CD4-positive, alpha-beta T cell treated with Interferon alpha-2 for 1 hour (primary cell): ENCODE measurements around the gene PARVB.
"Not testable (repeated sequence)": the region's sequence is repeated elsewhere in the genome, so short reads cannot be mapped to it uniquely, and the experiment has no call there.

Experiments used
- DNase-seq, 2 donors: peaks; one replicate each; pipeline ENCODE4 v3.0.0-alpha.2; 2020 to 2022

Gene PARVB

DNA sequence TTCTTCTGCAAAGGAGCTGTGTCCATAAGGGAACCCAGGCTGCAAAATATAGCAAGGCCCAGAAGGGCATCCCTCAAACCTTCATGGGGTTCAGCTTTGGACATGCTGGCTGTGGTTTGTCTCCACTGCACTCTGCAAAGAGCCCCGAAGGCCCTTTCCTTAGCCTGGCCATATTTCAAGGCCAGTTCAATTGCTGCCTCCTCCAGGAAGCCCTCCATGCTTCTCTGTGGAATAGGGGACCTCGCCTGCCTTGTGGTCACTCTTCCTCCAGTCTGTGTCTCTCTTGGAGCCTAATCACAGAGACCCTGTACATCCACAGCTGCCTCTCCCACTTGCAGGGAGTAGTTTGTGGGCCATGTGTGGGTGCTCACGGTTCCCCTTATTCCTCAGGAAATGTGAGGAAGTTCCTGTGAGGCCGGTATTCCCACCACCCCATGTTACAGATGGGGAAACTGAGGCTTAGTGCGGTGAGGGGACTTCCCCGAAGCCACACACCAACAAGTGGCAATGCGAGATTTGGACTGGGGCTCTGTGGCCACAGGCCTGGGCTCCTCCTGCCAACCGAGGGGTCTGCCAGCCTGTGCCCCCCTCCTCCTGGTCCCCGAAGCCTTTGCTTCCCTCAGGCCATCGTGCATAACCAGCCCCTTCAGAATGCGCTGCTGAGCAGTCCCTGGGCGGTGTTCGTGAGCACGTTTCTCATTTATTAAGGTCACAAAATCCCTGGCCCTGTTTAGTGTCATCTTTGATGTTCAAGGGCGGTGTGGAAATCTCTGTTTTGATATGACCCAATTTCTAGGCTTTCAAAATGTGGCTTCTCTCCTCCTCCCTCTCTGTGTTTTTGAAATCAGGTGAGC lies 65.8 kb downstream of the PARVB start:
- no peak for DNase-seq

DNA sequence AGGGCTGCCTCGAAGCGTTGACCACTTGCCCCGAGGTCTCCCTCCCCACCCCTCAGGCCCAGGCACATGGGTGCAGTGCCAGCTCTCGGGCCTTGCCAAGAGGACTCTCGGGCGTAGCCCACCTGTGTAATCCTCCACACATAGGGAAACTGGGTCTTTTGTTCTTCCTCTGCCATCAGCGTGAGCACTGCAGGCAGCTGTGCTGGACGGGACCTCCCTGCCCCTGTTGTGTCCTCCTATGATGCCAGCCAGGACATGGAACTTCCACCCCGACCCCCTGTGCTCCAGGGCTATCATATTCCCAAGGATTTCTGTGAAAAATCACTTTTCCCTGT lies 66.4 kb downstream of the PARVB start:
- DNase-seq = no peak

DNA sequence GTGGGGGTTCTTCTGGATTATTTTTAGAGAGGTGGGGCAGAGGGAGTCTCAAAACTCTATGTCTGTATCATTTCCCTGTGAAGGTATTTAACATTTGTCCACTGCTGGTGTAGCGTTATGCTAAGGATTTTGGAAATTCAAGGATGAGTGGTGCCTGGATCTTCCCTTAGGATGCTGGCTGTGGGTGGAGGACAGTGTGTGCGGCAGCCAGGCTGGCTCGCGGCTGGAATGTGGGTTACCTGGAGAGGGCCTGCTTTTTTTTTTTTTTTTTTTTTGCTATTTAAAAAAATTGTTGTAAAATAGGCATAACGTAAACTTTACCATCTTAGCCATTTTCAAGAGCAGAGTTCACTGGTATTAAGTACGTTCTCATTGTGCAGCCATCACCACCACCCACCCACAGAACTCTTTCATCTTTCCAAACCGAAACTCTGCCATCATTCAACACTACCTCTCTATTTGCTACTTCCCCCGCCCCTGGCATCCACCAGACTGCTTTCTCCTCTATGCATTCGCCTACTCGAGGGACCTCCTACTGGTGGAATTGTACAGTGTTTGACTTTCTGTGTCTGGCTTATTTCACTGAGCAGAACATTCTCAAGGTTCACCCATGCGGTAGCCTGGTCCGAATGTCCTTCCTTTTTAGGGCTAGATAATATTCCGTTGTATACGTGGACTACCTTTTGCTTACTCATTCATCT lies 67.1 kb downstream of the PARVB start:
- peak in 1 of 2 donors; percentile 39 for DNase-seq

DNA sequence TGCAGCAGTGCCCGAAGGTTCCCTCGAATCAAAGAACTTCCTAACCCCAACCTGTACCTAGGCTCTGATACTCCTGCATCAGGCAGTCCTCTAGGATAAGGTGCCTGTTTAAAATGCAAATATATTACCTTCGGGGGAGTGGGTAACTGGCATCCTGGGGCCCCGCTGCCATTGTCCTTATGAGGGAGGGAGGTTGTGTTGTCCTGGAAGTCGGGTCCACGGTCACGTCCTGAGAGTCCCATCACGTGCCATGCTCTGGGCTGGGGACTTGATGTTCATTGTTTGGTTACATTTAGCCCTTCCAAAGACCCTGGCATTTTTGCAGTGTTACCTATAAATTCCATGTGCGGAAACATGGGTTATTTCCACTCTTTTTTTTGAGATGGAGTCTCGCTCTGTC lies 67.6 kb downstream of the PARVB start:
- no peak for DNase-seq

DNA sequence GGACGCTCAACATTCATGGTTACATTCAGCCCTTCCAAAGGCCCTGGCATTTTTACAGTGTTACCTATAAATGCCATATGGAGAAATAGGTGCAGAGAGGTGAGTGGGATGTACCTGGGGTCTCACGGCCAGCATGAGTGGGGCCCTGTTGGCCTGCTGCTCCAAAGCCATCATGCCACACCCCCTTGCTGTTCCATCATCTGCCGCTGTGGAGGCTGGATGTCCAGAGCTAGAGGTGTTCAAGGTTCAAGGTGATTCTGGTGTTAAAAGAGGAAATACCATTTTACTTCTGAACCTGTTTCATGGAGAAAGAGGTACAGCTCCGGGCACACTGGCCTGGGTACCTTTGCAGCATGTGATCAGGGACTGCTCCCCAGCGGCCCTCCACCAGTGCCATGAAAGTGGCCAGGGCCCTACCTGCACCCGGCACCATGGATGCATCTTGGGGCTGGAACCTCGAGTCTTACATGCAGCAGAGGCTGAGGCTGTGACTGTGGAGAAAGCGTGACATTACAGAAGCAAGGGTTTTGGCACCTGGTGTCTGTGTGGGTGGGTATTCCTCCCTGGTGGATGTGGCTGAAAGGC lies 68.6 kb downstream of the PARVB start:
- DNase-seq = no peak

DNA sequence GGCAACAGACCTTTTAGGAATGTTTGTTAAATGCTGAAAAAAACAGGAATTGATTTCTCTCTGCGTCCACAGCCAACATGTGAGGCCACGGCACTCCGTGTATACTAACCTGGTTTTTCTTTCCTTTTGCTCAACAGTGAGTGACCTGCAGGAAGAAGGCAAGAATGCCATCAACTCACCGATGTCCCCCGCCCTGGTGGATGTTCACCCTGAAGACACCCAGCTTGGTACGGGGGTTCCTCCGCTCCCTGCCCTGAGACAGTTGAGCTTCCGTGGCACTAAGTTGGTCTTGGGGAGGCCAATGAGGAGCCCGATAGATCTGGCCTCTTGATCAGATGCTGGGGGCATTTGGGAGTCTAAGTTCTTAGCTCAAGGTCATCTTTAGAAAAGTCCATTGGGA lies 69.7 kb downstream of the PARVB start:
- no peak for DNase-seq

DNA sequence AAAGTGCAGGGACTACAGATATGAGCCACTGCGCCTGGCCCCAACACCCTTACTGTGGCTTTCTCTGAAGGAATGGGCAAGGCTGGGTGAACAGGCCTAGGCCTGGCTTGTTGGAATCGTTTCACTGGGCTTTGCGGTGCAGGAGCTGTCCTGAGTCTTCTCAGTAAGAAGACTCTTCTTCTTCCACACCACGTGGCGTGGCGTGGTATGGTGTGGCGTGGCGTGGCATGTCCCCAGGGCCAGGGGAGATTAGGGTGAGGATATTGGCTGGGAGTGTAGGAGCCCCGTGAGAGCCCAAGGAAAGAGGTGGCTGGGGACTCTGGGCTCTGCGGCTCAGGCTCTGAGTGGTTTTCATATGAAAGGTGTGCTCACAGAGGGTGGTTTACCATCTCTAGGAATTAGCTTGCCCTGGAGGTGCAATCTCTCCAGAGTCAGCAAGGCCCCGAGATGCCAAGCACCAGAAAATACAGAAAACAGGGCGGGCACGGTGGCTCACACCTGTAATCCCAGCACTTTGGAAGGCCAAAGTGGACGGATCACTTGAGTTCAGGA lies 70.7 kb downstream of the PARVB start:
- DNase-seq = no peak

DNA sequence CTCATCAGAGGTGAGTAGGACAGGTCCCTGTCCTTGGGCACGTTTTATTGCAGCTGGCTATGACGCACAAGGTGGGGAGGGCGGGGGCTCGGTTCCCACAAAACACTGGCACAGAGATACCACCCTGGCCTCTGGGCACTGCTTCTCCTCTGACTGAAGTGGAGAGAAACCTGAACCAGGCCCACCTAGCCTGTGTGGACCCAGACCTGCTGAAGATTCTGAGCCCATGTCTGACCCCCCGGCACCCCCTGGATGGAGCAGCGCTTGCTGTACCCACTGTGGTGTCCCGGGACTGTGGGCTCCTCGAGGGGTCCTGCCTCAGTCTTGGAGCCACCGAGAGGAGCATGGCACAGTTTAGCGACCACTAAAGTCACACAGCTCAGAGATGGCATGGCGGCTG lies 72.6 kb downstream of the PARVB start:
- no peak for DNase-seq

DNA sequence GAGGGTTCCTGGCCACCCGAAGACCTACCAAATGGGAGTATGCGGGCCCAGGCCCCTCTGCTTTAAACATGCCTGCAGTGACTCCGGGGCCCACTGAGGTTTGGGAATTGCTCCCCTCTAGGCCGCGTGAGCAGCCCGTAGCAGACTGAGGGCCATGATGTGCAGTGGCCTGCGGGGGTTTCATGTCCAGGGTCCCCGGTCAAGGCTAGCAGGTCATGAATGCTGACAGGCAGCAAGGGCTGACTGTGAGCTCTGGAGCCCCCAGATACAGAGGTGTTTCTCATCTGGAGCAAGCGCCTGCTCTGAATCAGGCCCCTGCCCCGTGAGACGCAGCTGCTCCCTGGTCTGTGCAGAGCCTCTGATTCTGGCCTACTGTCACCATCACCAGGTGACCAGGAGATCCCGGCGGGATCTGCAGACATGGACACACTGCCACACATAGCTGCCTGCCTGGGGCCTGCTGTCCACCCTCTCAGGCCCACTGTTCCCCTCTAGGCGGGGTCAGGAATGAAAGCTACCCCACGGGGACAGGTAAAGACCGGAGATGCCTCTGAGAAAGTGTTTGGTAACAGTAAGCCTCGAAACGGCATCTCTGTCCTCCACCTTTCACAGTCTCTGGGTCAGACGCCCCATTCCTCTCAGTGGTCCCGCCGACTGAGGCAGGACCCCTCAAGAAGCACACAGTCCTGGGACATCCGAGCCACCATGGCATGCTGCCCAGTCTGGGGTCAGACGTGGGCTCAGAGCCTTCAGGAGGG lies 73.3 kb downstream of the PARVB start:
- no peak for DNase-seq

DNA sequence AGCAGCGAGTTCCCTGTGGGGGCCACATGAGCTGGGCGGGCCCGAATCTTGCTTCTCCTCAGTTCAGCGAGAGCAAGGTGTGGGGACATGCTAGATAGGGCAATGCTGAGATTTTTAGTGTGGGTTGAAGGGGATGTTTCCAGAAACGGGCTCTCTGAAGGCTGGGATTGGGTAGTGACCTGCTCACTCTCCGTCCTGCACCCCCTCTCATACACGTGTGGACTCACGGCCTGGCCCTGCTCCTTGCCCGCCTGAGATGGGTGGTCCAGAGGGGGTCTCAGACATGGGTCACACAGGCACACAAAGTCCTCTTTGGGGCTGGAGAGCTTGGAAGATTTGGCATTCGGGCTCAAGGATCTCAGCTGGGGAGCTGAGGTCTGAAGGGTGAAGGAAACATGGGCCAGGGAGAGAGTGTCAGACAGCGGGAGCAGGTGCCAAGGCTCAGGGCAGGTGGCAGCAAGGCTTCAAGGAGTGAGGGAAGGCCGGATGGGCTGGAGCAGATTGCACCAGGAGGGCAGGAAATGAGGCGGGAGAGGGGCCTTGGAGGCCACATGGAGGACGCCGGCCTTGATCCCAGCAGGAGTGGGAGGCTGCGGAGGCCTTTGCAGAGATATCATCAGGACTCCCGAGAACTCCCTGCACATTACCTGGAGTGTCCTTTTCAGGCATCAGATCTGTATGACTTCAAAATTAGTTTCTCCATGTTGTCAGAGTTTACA lies 74.1 kb downstream of the PARVB start:
- DNase-seq = no peak

DNA sequence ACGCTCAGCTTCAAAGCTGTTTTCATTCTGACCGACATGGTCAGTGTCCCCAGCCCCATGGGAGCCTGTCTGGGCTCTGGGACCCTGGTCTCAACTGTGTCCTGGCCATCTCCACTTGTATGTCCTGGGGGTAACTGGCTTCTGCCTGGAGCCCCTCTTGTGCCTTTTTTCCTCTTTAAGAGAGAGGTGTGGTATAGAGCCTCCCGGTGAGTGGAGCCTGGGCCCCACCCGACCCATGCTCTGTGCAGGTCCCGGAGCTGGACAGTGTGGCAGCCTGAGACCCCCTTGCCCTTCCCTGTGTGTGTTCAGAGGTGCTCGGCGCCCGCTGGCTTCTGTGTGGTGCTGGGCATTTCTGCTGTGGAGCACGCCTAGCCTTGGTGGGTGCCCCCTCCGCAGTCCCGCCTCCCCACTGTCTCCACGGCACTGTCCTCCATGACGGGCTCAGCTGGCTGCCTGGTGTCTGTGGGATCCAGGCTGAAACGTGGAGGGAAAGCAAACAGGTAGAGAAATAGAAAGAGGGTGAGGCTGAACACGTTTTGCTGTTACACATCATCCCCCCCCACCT lies 74.9 kb downstream of the PARVB start:
- DNase-seq = no peak

DNA sequence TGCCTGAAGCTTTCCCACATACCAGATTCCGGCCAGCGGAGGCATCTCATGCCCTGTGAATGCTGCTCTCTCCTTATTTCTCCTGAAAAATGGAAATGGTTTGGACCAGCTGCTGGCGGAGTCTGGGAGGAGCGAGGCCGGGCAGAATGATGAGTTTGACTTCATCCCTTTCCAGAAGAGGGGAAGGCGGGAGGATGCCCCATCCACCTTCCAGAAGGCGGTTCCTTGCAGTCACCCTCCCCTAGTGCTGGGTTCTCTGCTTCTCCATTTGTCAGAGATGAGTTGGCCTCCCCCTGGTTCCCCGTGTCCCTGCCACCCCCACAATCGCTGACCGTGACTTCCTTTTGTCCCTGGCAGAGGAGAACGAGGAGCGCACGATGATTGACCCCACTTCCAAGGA lies 75.6 kb downstream of the PARVB start:
- DNase-seq = no peak

DNA sequence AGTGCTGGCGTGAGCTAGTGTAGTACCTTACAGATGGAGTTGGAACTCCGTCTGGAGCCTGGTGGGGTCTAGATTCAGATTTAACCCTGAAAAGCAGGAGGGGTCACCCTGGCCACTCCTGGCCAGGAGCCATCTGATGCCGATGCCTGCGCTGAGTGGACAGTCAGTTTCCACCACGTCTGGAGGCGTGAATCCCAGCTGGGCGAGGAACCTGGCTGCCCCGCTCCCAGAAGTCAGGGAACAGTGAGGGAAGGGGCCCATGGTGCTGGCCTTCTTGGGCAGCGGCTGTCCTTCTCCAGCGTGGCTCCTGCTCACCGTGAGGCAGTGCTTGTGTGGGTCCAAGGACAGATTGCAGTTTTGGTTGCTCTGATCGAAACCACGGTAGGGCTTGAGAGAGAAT lies 76.3 kb downstream of the PARVB start:
- no peak for DNase-seq

DNA sequence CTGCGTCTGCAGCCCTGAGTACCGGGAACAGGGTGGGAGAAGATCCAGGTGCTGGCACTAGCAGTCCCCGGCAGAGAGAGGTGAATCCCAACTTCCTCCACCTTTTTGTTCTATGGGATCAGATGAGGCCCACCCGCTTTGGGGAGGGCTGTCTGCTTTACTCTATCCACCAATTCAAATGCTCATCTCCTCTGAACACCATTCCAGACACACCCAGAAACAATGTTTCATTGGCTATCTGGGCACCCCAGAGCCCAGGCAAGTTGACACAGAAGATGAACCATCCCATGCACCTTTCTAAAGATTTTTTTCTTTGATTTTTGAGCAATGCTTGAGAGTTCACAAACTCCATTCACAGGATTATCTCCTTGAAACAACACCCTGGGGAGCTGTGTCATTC lies 78.0 kb downstream of the PARVB start:
- no peak for DNase-seq

DNA sequence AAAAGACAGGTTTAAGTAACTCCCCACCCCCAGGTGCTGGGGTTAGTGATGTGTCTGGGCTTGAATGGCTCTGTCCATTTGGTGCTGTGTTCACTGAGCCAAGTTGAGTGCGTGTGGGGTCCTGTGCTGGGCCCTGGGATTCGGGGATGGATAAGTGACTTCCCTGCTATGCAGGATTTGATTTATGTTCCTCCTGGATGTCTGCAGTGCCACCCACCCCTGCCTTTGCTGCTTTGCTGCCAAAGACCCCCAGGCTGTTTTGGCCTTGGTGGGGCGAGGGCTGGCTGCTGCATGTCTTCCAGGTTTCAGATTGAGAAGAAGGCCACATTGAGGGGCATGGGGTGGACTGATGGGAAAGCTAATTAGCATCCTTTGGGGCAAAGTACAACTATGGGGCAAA lies 78.8 kb downstream of the PARVB start:
- no peak for DNase-seq

DNA sequence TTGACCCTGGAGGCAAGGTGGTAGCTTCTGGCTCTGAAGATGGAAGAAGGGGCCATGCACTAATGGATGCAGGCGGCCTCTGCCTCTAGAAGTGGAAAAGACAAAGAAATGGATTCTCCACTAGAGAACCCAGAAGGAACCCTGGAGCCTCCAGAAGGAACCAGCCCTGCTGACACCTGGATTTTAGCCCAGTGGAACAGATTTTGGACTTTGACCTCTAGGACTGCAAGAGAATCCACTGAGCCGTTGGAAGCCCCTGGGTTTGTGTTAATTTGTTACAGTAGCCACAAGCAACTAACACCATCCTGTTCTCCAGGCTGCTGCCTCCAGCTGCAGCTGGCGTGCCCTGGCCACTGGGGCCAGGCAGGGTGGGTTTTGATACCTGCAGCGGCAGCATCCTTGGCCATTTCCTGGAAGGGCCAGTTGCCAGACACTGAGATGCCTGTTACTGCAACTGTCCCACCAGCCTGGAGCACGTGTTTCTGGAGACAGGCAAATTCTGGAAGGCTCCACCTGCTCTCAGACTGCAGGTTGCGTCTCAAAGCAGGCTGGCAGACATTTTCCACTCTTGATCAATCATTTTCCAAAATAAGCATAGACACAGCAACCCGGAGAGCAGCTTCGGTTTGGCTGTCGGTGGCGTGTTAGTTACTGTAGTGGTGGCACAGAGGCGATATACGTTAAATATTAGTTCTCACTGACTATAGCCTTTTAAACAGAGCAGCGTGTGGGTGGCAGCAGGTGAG lies 79.8 kb downstream of the PARVB start:
- no peak for DNase-seq

DNA sequence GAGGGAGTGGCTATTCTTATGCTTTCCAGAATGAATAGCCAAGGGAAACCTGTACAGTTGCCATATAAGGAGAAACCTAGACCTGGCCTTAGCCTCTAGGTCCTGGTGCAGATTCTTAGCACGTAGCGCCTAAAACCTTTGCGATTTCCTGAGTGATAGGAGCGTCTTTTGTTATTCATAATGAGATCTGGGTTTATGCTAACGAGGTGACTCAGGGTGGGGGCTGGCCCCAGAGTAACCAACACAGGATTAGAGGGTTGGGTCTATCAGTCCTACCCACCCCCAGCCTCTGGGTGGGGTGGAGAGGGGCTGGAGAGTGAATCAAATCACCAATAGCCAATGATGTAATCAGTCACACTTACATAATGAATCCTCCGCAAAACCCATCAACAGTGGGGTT lies 83.2 kb downstream of the PARVB start:
- DNase-seq = no peak

DNA sequence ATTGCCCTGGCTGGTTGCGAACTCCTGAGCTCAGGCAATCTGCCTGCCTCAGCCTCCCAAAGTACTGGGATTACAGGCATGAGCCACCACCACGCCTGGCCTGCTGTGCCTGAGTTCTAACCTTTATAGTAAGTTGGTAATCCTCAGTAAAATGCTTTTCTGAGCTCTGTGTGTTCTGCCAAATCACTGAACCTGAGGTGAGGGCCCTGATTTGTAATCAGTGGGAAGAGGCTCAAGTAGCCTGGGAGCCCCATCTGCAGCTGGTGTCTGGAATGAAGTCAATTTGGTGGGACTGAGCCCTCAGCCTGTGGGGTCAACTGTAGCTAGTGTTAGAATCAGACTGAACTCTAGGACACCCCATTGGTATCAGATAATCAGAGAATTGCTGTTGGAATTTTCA lies 84.0 kb downstream of the PARVB start:
- DNase-seq = no peak

DNA sequence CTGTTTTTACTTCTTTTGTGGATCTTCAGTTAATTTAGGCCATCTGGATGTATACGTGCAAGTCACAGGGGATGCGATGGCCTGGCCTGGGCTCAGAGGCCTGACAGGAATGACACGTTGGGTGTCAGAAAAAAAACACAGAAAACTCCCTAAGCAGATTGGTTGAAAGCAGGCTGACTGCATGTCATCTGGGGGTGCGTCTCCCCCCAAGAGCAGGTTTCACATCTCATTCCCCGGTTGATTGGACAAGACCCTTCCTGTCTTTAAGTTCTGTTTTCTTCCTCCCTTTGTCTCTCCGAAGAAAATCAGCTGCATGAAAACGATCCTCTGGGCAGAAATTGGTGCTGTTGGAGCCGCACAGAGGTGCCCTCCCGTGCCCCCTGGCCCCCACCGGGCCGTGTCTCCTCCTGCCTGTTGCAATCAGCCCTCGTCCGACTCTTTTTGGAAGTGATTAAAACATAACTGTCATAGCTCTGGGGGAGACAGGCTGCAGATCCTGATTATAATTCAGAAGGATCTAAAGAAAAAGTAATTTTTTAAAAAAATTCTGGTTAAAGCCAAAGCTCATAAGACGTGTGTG lies 84.8 kb downstream of the PARVB start:
- no peak for DNase-seq

DNA sequence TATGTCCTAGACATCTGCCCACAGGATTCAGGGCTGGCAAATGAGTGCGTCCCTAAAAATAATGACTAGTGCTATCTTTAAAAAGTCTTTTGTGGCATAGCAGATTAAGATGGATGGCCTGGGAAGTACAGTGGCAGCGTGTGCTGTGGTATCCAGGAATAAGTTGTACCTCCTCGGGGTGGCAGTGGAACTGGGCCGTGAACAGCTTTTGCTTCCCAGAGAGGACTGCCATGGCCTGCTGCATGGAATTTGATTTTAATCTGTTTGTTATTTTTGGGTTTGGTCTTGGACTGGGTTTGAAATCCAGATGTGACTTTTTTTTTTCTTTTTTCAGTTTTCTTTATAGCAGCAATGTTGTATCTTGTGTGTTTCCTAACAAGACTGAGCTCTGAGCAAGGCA lies 85.3 kb downstream of the PARVB start:
- no peak for DNase-seq

DNA sequence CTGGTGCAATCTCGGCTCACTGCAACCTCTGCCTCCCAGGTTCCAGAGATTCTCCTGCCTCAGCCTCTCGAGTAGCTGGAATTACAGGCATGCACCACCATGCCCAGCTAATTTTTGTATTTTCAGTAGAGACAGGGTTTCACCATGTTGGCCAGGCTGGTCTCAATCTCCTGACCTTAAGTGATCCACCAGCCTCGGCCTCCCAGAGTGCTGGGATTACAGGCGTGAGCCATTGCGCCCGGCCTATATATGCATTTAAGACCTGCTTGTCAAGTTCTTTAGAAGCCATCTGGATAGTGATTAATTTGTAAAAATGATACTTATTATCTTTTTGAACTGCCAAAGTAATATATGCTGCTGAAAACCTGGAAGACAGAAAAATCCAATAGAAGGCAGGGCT lies 86.6 kb downstream of the PARVB start:
- not testable (repeated sequence) for DNase-seq
